ENCODE results near the gene CASS4. TPM values are rescaled to one million over a fixed set of nuclear protein-coding genes. Genes with fewer than 3 reads are reported as not detected.
A peak's percentile ranks its signal among the peaks of the same experiment; 100 is the strongest.

CASS4 gene
- total and polyA plus RNA-seq, 9 of the 15 experiments (the other 6 are each of a cell fraction or from before 2014, with no cell fraction given), result 8.1 to 53.8 (median 26.7) TPM

DNA sequence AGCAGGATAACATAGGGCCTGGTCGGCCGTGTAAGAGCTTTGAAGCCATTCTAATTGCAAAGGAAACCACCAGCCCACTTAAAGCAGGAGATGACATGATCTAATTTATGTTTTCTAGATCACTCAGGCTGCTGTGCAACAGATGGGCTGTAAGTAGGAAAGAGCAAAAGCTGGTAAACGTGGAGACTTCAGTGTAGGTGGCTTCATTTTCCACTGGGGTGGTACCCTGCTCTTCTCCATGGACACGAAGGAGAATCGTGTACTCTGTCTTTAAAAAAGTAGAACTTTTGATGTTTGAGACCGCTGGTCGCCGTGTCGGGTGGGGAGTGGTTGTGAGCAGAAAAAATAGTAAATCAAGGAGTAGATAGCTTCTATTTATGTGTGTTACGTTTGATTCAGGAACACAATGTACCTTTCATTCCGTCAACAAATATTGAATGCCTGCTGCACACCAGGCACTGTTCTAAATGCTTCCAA, 6.4 kb downstream of the CASS4 start (continued):
- TF ChIP-seq NFRKB (IDR thresholded peaks at IDR 0.05; ENCODE audit: low read depth) (0 out of 2 replicates have a peak, but pooled peaks have one; percentile 41), SREBF2 (CRISPR knock-in tag; IDR thresholded peaks at IDR 0.05) (no peak), KLF6 (CRISPR knock-in tag; IDR thresholded peaks at IDR 0.05; ENCODE audit: borderline replicate concordance) (no peak), CREBBP (IDR thresholded peaks at IDR 0.05; ENCODE audit: low read depth, low read length) (no peak), CHD1 (IDR thresholded peaks at IDR 0.05; ENCODE audit: low read length) (peak; percentile 13), BRD4 (IDR thresholded peaks at IDR 0.05) (no peak), TBL1XR1 (IDR thresholded peaks at IDR 0.05; ENCODE audit: low read length in 2 of 2) (no peak), NUFIP1 (IDR thresholded peaks at IDR 0.05; ENCODE audit: partially characterized antibody) (no peak), NR3C1 (CRISPR knock-in tag; IDR thresholded peaks at IDR 0.05) (no peak)
- TF ChIP-seq, protein P1, sequence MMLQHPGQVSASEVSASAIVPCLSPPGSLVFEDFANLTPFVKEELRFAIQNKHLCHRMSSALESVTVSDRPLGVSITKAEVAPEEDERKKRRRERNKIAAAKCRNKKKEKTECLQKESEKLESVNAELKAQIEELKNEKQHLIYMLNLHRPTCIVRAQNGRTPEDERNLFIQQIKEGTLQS (IDR thresholded peaks at IDR 0.05), result no peak
- TF ChIP-seq, protein P1 (CRISPR knock-in tag; conservative IDR thresholded peaks at IDR 0.05), result no peak
- TF ChIP-seq, protein P2, sequence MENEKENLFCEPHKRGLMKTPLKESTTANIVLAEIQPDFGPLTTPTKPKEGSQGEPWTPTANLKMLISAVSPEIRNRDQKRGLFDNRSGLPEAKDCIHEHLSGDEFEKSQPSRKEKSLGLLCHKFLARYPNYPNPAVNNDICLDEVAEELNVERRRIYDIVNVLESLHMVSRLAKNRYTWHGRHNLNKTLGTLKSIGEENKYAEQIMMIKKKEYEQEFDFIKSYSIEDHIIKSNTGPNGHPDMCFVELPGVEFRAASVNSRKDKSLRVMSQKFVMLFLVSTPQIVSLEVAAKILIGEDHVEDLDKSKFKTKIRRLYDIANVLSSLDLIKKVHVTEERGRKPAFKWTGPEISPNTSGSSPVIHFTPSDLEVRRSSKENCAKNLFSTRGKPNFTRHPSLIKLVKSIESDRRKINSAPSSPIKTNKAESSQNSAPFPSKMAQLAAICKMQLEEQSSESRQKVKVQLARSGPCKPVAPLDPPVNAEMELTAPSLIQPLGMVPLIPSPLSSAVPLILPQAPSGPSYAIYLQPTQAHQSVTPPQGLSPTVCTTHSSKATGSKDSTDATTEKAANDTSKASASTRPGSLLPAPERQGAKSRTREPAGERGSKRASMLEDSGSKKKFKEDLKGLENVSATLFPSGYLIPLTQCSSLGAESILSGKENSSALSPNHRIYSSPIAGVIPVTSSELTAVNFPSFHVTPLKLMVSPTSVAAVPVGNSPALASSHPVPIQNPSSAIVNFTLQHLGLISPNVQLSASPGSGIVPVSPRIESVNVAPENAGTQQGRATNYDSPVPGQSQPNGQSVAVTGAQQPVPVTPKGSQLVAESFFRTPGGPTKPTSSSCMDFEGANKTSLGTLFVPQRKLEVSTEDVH (IDR thresholded peaks at IDR 0.05; ENCODE audit: low read depth, partially characterized antibody), result no peak
- TF ChIP-seq, protein P3, sequence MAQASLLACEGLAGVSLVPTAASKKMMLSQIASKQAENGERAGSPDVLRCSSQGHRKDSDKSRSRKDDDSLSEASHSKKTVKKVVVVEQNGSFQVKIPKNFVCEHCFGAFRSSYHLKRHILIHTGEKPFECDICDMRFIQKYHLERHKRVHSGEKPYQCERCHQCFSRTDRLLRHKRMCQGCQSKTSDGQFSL (CRISPR knock-in tag; IDR thresholded peaks at IDR 0.05), result no peak
- TF ChIP-seq, protein P3 (tag; IDR thresholded peaks at IDR 0.05), result 0 out of 4 replicates have a peak, but pooled peaks of 1 of the 2 experiments have one; percentile 39
- TF ChIP-seq, protein P4, sequence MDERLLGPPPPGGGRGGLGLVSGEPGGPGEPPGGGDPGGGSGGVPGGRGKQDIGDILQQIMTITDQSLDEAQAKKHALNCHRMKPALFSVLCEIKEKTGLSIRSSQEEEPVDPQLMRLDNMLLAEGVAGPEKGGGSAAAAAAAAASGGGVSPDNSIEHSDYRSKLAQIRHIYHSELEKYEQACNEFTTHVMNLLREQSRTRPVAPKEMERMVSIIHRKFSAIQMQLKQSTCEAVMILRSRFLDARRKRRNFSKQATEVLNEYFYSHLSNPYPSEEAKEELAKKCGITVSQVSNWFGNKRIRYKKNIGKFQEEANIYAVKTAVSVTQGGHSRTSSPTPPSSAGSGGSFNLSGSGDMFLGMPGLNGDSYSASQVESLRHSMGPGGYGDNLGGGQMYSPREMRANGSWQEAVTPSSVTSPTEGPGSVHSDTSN (CRISPR knock-in tag; IDR thresholded peaks at IDR 0.05; ENCODE audit: low read depth), result no peak
- TF ChIP-seq, protein P4 (tag; conservative IDR thresholded peaks at IDR 0.05; ENCODE audit: low read depth), result peak; percentile 83
- TF ChIP-seq, protein P5, sequence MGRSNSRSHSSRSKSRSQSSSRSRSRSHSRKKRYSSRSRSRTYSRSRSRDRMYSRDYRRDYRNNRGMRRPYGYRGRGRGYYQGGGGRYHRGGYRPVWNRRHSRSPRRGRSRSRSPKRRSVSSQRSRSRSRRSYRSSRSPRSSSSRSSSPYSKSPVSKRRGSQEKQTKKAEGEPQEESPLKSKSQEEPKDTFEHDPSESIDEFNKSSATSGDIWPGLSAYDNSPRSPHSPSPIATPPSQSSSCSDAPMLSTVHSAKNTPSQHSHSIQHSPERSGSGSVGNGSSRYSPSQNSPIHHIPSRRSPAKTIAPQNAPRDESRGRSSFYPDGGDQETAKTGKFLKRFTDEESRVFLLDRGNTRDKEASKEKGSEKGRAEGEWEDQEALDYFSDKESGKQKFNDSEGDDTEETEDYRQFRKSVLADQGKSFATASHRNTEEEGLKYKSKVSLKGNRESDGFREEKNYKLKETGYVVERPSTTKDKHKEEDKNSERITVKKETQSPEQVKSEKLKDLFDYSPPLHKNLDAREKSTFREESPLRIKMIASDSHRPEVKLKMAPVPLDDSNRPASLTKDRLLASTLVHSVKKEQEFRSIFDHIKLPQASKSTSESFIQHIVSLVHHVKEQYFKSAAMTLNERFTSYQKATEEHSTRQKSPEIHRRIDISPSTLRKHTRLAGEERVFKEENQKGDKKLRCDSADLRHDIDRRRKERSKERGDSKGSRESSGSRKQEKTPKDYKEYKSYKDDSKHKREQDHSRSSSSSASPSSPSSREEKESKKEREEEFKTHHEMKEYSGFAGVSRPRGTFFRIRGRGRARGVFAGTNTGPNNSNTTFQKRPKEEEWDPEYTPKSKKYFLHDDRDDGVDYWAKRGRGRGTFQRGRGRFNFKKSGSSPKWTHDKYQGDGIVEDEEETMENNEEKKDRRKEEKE (IDR thresholded peaks at IDR 0.05; ENCODE audit: borderline replicate concordance in 1 of 2, control insufficient read depth in 1 of 2, low read depth in 2 of 2, low read length in 1 of 2), result no peak
